ENCODE data around the gene KIF7.

- TF ChIP-seq CTCF (IDR thresholded peaks at IDR 0.05; ENCODE audit: control extremely low read depth in 1 of 3, insufficient read depth in 1 of 3, low read depth in 1 of 3, low read length in 3 of 3): no peak
- no peak for TF ChIP-seq TBP (IDR thresholded peaks at IDR 0.05; ENCODE audit: low read depth, low read length)
- no peak for TF ChIP-seq EZH2 (IDR thresholded peaks at IDR 0.05; ENCODE audit: low read depth, low read length, severe bottlenecking)
- TF ChIP-seq POLR2A (IDR thresholded peaks at IDR 0.05; ENCODE audit: control extremely low read depth in 1 of 2, low read depth in 2 of 2, low read length in 2 of 2): no peak
- TF ChIP-seq CTBP2 (IDR thresholded peaks at IDR 0.05; ENCODE audit: borderline replicate concordance, insufficient read depth, insufficient read length, low read length): no peak
- TF ChIP-seq CEBPB (IDR thresholded peaks at IDR 0.05; ENCODE audit: low read depth, low read length): no peak
Observed at GRCh38 chr15:89671687-89672086, 16.4 kb upstream of the KIF7 start.
